K562 (cell line): ENCODE measurements around the gene NPTXR.

ENCODE experiments used
- DPF2 ChIP-seq: fragments of 450-650 bp; IDR thresholded peaks from 2 replicates; pipeline ENCODE4 v1.6.1; 2016
- JUNB ChIP-seq: fragments of 450-650 bp; formaldehyde crosslinking; conservative IDR thresholded peaks from 2 replicates; pipeline ENCODE4 v1.4.0; 2020; ENCODE audit warnings: mild to moderate bottlenecking
- MYBL2 ChIP-seq, 2 experiments: fragments of 450-650 bp in 1 of 2; sonication (generic) in 1 of 2; formaldehyde crosslinking in 1 of 2; IDR thresholded peaks; 2 replicates each; pipeline versions ENCODE4 v1.6.1 to v1.8.1; 2017 to 2022; ENCODE audit warnings: borderline replicate concordance in 1 of 2, inconsistent platforms in 1 of 2, low read depth in 1 of 2, mild to moderate bottlenecking in 1 of 2, missing genetic modification reagents in 1 of 2, moderate library complexity in 1 of 2
- NFIC ChIP-seq: fragments of 450-650 bp; IDR thresholded peaks from 2 replicates; pipeline ENCODE4 v1.6.1; 2017; ENCODE audit warnings: mild to moderate bottlenecking, inconsistent platforms
- TCF7L2 ChIP-seq: fragments of 150-350 bp; IDR thresholded peaks from 2 replicates; pipeline ENCODE4 v1.6.1; 2016; ENCODE audit warnings: low read depth, mild to moderate bottlenecking, low read length, moderate library complexity
- TF ChIP-seq, protein P1 (sequence below), 3 experiments: IDR thresholded peaks in 2 of 3; conservative IDR thresholded peaks in 1 of 3; 2 replicates each; pipeline ENCODE4 v1.5.1; 2011 to 2012; ENCODE audit warnings: low read length in 3 of 3, mild to moderate bottlenecking in 3 of 3, control low read depth in 2 of 3, improper control_type of control experiment in 1 of 3, inconsistent platforms in 1 of 3, low read depth in 1 of 3, mixed read lengths in 1 of 3, moderate library complexity in 1 of 3; ENCODE audit not compliant: insufficient read depth in 2 of 3
- TF ChIP-seq, protein P2 (sequence below): fragments of 150-350 bp; conservative IDR thresholded peaks from 2 replicates; pipeline ENCODE4 v1.6.1; 2014; ENCODE audit warnings: low read length

DNA sequence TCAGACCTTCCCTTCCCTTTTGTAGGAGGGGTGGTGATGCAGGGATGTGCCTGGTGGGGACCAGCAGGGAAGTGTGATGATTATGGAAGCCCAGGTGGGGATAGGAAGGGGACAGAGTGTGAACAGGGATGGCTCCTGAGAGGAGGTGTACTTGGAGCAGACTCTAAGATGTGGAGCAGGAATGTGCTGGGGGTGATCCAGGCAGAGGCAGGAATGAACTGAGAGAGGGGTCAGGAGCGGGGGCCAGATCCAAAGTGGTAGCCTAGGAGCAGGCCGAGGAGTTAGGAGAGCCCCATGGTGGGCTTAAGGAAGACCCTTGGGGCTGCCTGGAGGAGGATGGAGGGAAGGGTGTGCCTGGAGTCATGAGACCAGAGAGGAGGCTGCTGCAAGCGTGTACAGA is 3.7 kb downstream of the NPTXR start:
- TF ChIP-seq, protein P1, sequence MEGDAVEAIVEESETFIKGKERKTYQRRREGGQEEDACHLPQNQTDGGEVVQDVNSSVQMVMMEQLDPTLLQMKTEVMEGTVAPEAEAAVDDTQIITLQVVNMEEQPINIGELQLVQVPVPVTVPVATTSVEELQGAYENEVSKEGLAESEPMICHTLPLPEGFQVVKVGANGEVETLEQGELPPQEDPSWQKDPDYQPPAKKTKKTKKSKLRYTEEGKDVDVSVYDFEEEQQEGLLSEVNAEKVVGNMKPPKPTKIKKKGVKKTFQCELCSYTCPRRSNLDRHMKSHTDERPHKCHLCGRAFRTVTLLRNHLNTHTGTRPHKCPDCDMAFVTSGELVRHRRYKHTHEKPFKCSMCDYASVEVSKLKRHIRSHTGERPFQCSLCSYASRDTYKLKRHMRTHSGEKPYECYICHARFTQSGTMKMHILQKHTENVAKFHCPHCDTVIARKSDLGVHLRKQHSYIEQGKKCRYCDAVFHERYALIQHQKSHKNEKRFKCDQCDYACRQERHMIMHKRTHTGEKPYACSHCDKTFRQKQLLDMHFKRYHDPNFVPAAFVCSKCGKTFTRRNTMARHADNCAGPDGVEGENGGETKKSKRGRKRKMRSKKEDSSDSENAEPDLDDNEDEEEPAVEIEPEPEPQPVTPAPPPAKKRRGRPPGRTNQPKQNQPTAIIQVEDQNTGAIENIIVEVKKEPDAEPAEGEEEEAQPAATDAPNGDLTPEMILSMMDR (IDR thresholded peaks at IDR 0.05 in 2 of 3, conservative IDR thresholded peaks at IDR 0.05 in 1 of 3; ENCODE audit: insufficient read depth in 2 of 3, low read depth in 1 of 3, low read length in 3 of 3), result no peak
- TF ChIP-seq TCF7L2 (no peak), MYBL2 (IDR thresholded peaks at IDR 0.05; ENCODE audit: low read depth) (no peak), MYBL2 (CRISPR knock-in tag; IDR thresholded peaks at IDR 0.05; ENCODE audit: borderline replicate concordance) (no peak), JUNB (CRISPR knock-in tag) (no peak), NFIC (no peak), DPF2 (no peak)
- TF ChIP-seq, protein P2, sequence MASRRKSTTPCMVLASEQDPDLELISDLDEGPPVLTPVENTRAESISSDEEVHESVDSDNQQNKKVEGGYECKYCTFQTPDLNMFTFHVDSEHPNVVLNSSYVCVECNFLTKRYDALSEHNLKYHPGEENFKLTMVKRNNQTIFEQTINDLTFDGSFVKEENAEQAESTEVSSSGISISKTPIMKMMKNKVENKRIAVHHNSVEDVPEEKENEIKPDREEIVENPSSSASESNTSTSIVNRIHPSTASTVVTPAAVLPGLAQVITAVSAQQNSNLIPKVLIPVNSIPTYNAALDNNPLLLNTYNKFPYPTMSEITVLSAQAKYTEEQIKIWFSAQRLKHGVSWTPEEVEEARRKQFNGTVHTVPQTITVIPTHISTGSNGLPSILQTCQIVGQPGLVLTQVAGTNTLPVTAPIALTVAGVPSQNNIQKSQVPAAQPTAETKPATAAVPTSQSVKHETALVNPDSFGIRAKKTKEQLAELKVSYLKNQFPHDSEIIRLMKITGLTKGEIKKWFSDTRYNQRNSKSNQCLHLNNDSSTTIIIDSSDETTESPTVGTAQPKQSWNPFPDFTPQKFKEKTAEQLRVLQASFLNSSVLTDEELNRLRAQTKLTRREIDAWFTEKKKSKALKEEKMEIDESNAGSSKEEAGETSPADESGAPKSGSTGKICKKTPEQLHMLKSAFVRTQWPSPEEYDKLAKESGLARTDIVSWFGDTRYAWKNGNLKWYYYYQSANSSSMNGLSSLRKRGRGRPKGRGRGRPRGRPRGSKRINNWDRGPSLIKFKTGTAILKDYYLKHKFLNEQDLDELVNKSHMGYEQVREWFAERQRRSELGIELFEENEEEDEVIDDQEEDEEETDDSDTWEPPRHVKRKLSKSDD, result no peak
